Psoas muscle (tissue), 8 donors: ENCODE data around the gene ICAM3. TPM values are rescaled to one million over a fixed set of nuclear protein-coding genes. Genes with fewer than 3 reads are reported as not detected.
"Not testable (repeated sequence)": the region's sequence is repeated elsewhere in the genome, so short reads cannot be mapped to it uniquely, and the experiment has no call there.

Experiments
- ATAC-seq, 4 donors: fragments of 200-7000 bp; cut with Tn5 transposase; one replicate each; pipeline ENCODE4 v1.9.1; 2020; ENCODE audit warnings: moderate library complexity in 3 of 4, mild to moderate bottlenecking in 2 of 4
- DNase-seq, 2 donors: peaks; one replicate each; pipeline ENCODE4 v3.0.0-alpha.2; 2020
- H3K27ac ChIP-seq: fragments of 200-600 bp; one replicate; pipeline ENCODE4 v1.8.0; 2022
- H3K27me3 ChIP-seq, 3 donors: fragments of 200-600 bp in 1 of 3; one replicate each; pipeline versions ENCODE4 v1.6.1 to v1.8.0; 2013 to 2022; ENCODE audit warnings: low read length in 2 of 3, mild to moderate bottlenecking in 2 of 3, moderate library complexity in 1 of 3; ENCODE audit not compliant: insufficient read depth in 3 of 3
- H3K36me3 ChIP-seq, 2 donors: fragments of 200-600 bp in 1 of 2; one replicate each; pipeline versions ENCODE4 v1.6.1 to v1.8.0; 2013 to 2022; ENCODE audit warnings: low read depth in 1 of 2, mild to moderate bottlenecking in 1 of 2, moderate library complexity in 1 of 2; ENCODE audit not compliant: insufficient read depth in 1 of 2
- H3K4me1 ChIP-seq: fragments of 200-600 bp; one replicate; pipeline ENCODE4 v1.8.0; 2022
- H3K4me3 ChIP-seq: fragments of 200-600 bp; one replicate; pipeline ENCODE4 v1.8.0; 2022; ENCODE audit warnings: mild to moderate bottlenecking
- H3K9me3 ChIP-seq: fragments of 200-600 bp; one replicate; pipeline ENCODE4 v1.8.0; 2022
- CTCF ChIP-seq: fragments of 200-600 bp; IDR thresholded peaks from one replicate; pipeline ENCODE4 v1.8.0; 2022; ENCODE audit warnings: antibody characterized with exemption
- WGBS, 3 donors: extraction: QIAGEN DNeasy Blood & Tissue Kit; methylation state at CpG; one replicate each; pipeline versions ENCODE4 v1.1.6 to v1.1.7; 2013; 5-methylcytosine and 5-hydroxymethylcytosine counted together
- intact Hi-C, 2 donors: fragments of 100-400 bp; cut with DNase I; formaldehyde crosslinking; loops; one replicate each; pipeline versions ENCODE4 v1.11.0 to v1.14.2; 2022
- polyA plus RNA-seq, 3 donors: library from polyadenylated mRNA; stranded (reverse); fragments of 200-250 nt; gene quantifications; one replicate each; pipeline ENCODE4 v1.2.3, GENCODE V29; 2013
- total RNA-seq, 4 donors: library from RNA; stranded (reverse); fragmentation: NEBNext Ultra II Directional in 2 of 4; extraction: Animal tissue kit (Norgen Biotek cat#: 25700) in 2 of 4; gene quantifications; one replicate each; pipeline versions ENCODE4 v1.2.1 to v1.2.4, GENCODE V29; 2021 to 2023
- donor health status: healthy with polysubstance abuse.
- donor health status: DM: no; HTN: no; CAD: no; lungs with moderate emphysema.
- donor health status: Bipolar disorder and iron deficiency.
- donor health status: healthy.
- donor health status: DM: yes; HTN: yes; CAD: no.
- donor health status: DM: no; HTN: no; CAD: no.
- donor health status: DM: no; HTN: no; CAD: no.
- donor health status: DM: yes; HTN: yes; CAD: no.

Gene ICAM3
- total and polyA plus RNA-seq, 7 donors = 6.4 to 10.1 (median 8.4) TPM

GRCh38 chr19:10368101-10368803 is 28.8 kb upstream of the ICAM3 start:
- no peaks in the 10 kb centered on the region for H3K27me3 ChIP-seq
- DNase-seq (no peak), ATAC-seq (peak in 1 of 4 donors; percentile 31)
- 89 to 91% (median 90%) methylated on average over 15 of the region's 15 CpGs for WGBS, 3 donors
- H3K4me3 ChIP-seq = no peak overlapping the region
- no peaks in the 10 kb centered on the region for H3K4me1 ChIP-seq
- no peak overlapping the region for H3K27ac ChIP-seq
- no peak for TF ChIP-seq CTCF
- intact Hi-C loops = no loop called here
- H3K36me3 ChIP-seq = peaks cover 6 to 83% of the 10 kb centered on the region in 2 donors
- H3K9me3 ChIP-seq = no peaks in the 10 kb centered on the region

GRCh38 chr19:10366950-10367512 is 27.6 kb upstream of the ICAM3 start:
- H3K27ac ChIP-seq, H3K4me3 ChIP-seq, H3K27me3 ChIP-seq, H3K4me1 ChIP-seq, DNase-seq, intact Hi-C loops, H3K9me3 ChIP-seq, ATAC-seq: not testable (repeated sequence)
- WGBS, 3 donors = 96 to 100% (median 97%) methylated on average over 4 of the region's 4 CpGs
- H3K36me3 ChIP-seq = peaks cover 6 to 86% of the 10 kb centered on the region in 2 donors

- Histone ChIP-seq H3K9me3 (no peaks in the 10 kb centered on the region), H3K36me3 (peaks cover 13 to 85% of the 10 kb centered on the region in 2 donors)
- intact Hi-C loops = no loop called here
Measured at GRCh38 chr19:10365518-10365917, 26.1 kb upstream of the ICAM3 start.

GRCh38 chr19:10364644-10365043 is 25.2 kb upstream of the ICAM3 start:
- intact Hi-C loops = no loop called here
- ATAC-seq = no peak
- Histone ChIP-seq H3K4me3 (no peak overlapping the region), H3K4me1 (no peaks in the 10 kb centered on the region), H3K27ac (no peak overlapping the region), H3K36me3 (peaks cover 13 to 84% of the 10 kb centered on the region in 2 donors), H3K27me3 (no peaks in the 10 kb centered on the region), H3K9me3 (no peaks in the 10 kb centered on the region)
- no peak for TF ChIP-seq CTCF
- WGBS, 3 donors = 79 to 87% (median 85%) methylated on average over 19 of the region's 19 CpGs
- no peak for DNase-seq

More at GRCh38 chr19:10365518-10365917, 26.1 kb upstream of the ICAM3 start:
- DNase-seq (no peak), ATAC-seq (no peak)
- TF ChIP-seq CTCF = no peak
- 93 to 95% (median 94%) methylated on average over 23 of the region's 23 CpGs for WGBS, 3 donors
- Histone ChIP-seq H3K27ac (no peak overlapping the region), H3K4me3 (no peak overlapping the region), H3K4me1 (no peaks in the 10 kb centered on the region), H3K27me3 (no peaks in the 10 kb centered on the region)

- Histone ChIP-seq H3K27ac (no peak overlapping the region), H3K27me3 (no peaks in the 10 kb centered on the region), H3K36me3 (peaks cover 13 to 85% of the 10 kb centered on the region in 2 donors), H3K4me1 (no peaks in the 10 kb centered on the region), H3K4me3 (no peak overlapping the region), H3K9me3 (no peaks in the 10 kb centered on the region)
- WGBS, 3 donors = 90 to 97% (median 94%) methylated on average over 12 of the region's 12 CpGs
- DNase-seq (no peak), ATAC-seq (no peak)
- intact Hi-C loops = no loop called here
- TF ChIP-seq CTCF = no peak
Measured at GRCh38 chr19:10363789-10364281, 24.4 kb upstream of the ICAM3 start.
